Activated gamma-delta T cell (primary cell): ENCODE results near the gene RBM20.

Experiments
- DNase-seq: peaks from one replicate; lab custom pipeline; 2025; lab: John Stamatoyannopoulos, UW

RBM20 gene

GRCh38 chr10:110835841-110836240 lies 191.7 kb downstream of the RBM20 start:
- DNase-seq = no peak

GRCh38 chr10:110836706-110837105 lies 192.6 kb downstream of the RBM20 start:
- no peak for DNase-seq

- no peak for DNase-seq
Observed at GRCh38 chr10:110837418-110838171, 193.5 kb downstream of the RBM20 start.

- DNase-seq = no peak
Observed at GRCh38 chr10:110840225-110840922, 196.2 kb downstream of the RBM20 start.

- no peak for DNase-seq
Observed at GRCh38 chr10:110840923-110841428, 196.8 kb downstream of the RBM20 start.

- DNase-seq = no peak
Observed at GRCh38 chr10:110841767-110842267, 197.7 kb downstream of the RBM20 start.

GRCh38 chr10:110842326-110842904 lies 198.3 kb downstream of the RBM20 start:
- no peak for DNase-seq

GRCh38 chr10:110843031-110843430 lies 198.9 kb downstream of the RBM20 start:
- no peak for DNase-seq

GRCh38 chr10:110843796-110844616 lies 199.9 kb downstream of the RBM20 start:
- DNase-seq = no peak

GRCh38 chr10:110844617-110844881 lies 200.4 kb downstream of the RBM20 start:
- no peak for DNase-seq

GRCh38 chr10:110845192-110845755 lies 201.1 kb downstream of the RBM20 start:
- no peak for DNase-seq

GRCh38 chr10:110845756-110846620 lies 201.9 kb downstream of the RBM20 start:
- DNase-seq = no peak

- no peak for DNase-seq
Observed at GRCh38 chr10:110847374-110847773, 203.2 kb downstream of the RBM20 start.

GRCh38 chr10:110848106-110848505 lies 204.0 kb downstream of the RBM20 start:
- no peak for DNase-seq

- no peak for DNase-seq
Observed at GRCh38 chr10:110850099-110850498, 206.0 kb downstream of the RBM20 start.

GRCh38 chr10:110851020-110851612 lies 207.0 kb downstream of the RBM20 start:
- no peak for DNase-seq

- no peak for DNase-seq
Observed at GRCh38 chr10:110852255-110852896, 208.2 kb downstream of the RBM20 start.

GRCh38 chr10:110852947-110853346 lies 208.8 kb downstream of the RBM20 start:
- no peak for DNase-seq

- no peak for DNase-seq
Observed at GRCh38 chr10:110853921-110854605, 209.9 kb downstream of the RBM20 start.
